AG04449 (cell line): ENCODE data around the gene ICE2.
"Not testable (repeated sequence)": the region's sequence is repeated elsewhere in the genome, so short reads cannot be mapped to it uniquely, and the experiment has no call there.

Source experiments
- CTCF ChIA-PET: fragments of 350-600 bp; formaldehyde crosslinking; extraction: SDS; loops from one replicate; lab custom pipeline; 2021; ENCODE audit warnings: antibody characterized with exemption; lab: Yijun Ruan, JAX
- POLR2A ChIA-PET: fragments of 400-600, 350-600 bp; formaldehyde crosslinking; extraction: SDS; loops from one replicate; lab custom pipeline; 2020; ENCODE audit warnings: antibody characterized with exemption, inconsistent platforms; lab: Yijun Ruan, JAX
- DNase-seq: peaks from one replicate; pipeline ENCODE4 v3.0.0-alpha.2; 2010; ENCODE audit warnings: low read depth, low spot score
- H3K4me3 ChIP-seq: 2 replicates; pipeline ENCODE4 v1.5.1; 2011; ENCODE audit warnings: low read depth, mild to moderate bottlenecking, control low read depth, low read length
- TF ChIP-seq, protein P1 (sequence below): IDR thresholded peaks from one replicate; pipeline ENCODE4 v1.5.1; 2011; ENCODE audit warnings: mild to moderate bottlenecking, moderate library complexity, low read length, control low read depth, inconsistent platforms; ENCODE audit not compliant: insufficient read depth; ENCODE audit errors: missing control alignments

ICE2 gene

DNA sequence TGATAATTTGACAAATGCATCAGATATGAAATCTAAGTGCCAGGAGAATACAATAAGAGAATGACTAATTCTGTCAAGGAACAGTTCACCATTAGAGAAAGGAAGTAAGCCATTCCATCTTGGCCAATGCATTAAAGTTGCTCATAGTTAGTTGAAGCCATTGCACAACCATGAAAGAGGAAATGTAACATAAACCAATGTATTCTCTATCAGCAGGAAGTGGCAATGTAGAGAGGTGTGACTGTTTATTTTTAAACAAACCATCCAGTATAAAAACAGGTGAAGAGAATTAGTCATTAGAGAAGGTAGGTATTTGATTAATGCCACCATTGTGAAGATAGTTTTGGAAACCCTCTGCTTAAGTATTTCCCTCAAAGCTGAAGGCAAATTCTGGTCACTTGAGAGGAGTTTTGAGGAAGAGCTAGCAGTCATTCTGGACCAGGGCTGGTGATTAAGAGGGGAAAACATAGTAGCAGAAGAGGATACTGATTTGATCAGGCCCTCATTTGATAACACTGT is 70.4 kb downstream of the ICE2 start:
- TF ChIP-seq, protein P1, sequence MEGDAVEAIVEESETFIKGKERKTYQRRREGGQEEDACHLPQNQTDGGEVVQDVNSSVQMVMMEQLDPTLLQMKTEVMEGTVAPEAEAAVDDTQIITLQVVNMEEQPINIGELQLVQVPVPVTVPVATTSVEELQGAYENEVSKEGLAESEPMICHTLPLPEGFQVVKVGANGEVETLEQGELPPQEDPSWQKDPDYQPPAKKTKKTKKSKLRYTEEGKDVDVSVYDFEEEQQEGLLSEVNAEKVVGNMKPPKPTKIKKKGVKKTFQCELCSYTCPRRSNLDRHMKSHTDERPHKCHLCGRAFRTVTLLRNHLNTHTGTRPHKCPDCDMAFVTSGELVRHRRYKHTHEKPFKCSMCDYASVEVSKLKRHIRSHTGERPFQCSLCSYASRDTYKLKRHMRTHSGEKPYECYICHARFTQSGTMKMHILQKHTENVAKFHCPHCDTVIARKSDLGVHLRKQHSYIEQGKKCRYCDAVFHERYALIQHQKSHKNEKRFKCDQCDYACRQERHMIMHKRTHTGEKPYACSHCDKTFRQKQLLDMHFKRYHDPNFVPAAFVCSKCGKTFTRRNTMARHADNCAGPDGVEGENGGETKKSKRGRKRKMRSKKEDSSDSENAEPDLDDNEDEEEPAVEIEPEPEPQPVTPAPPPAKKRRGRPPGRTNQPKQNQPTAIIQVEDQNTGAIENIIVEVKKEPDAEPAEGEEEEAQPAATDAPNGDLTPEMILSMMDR = no peak
- no peak overlapping the region for H3K4me3 ChIP-seq
- DNase-seq = no peak
- ChIA-PET POLR2A (interaction anchor here (1.5 kb wide), 1 partner anchor 12 kb away, joined by 4 read pairs; no protein-coding TSS in a partner anchor), CTCF (interaction anchor here (1.2 to 1.6 kb wide), 2 partner anchors 9 to 12 kb away, joined by 3 to 5 read pairs; no protein-coding TSS in a partner anchor)

- no peak for DNase-seq
- no peak overlapping the region for H3K4me3 ChIP-seq
- TF ChIP-seq, protein P1 = no peak
- POLR2A ChIA-PET = interaction anchor here (0.6 to 2.7 kb wide), 5 partner anchors 9 to 37 kb away, joined by 3 to 14 read pairs (median 5); partner anchors contain the start of gene ANXA2
- CTCF ChIA-PET = interaction anchor here (1.2 kb wide), 1 partner anchor 15 kb away, joined by 3 read pairs; no protein-coding TSS in a partner anchor
These were observed 71.5 kb downstream of the ICE2 start for GRCh38 chr15:60407415-60407805.

DNA sequence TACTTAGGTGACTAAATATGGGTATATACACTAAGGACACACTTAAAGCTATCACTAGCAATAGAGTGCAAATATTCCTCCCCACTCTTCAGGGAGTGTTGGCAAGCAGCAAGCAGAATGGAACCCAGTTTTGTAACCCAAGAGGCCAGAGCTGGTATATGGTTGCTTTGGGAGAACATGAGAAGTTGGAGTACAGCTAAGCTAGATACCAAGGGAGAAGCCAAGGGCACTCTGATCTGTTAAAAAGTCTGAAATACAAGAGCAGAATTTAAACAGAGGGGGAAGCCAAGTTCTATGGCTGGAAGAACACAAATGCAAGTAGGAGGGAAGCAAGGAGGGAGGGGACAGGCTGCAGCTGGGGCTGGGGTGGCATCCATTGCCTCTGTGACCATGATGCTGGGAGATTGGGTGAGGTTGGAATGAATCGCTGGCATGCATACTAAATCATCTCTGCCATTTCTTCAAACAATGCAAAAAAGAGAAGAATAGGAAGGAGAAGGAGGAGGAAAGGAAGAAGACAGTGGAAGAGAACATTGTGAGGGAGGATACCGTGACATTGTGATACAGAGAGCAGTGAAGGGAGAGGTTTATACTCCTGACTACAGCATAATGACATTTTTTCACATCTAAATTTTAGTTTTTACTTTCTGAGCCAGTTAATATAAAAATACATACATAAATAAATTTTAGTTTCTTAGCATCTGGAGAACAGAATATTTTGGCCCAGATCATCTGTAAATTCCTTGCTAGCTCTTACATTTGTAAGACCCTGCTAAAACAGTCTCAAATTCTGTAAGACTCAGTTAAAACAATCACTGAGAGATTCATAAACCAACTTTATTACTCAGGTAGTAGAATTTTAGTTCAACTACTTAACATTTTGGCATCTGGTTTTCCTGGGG is 72.2 kb downstream of the ICE2 start:
- TF ChIP-seq, protein P1 = no peak

DNA sequence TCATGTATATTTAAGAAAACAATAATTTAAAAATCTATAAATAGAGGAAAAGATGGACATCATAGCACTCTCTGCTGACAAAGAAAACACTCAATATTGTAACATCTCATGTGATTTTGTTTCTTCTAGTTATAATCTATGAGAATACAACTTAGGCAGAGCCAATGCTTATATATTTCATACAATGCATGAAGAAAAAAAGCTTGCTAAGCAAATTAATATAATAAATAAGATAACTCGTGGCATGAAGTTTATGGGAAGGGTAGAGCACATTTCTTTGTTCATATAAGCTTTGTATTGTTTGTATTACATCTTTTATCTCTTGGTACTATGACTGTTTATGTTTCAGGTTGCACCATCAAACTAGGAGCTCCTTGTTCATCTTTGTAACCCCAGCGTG is 73.5 kb downstream of the ICE2 start:
- POLR2A ChIA-PET = interaction anchor here (2.7 kb wide), 1 partner anchor 12 kb away, joined by 14 read pairs; no protein-coding TSS in a partner anchor
- TF ChIP-seq, protein P1 = no peak
- no peak for DNase-seq
- CTCF ChIA-PET = interaction anchor here (0.9 to 1.3 kb wide), 2 partner anchors 9 to 40 kb away, joined by 3 to 4 read pairs; no protein-coding TSS in a partner anchor
- no peak overlapping the region for H3K4me3 ChIP-seq

More for the DNA sequence above, 72.2 kb downstream of the ICE2 start:
- CTCF ChIA-PET = interaction anchor here (0.8 to 1.3 kb wide), 3 partner anchors 11 to 38 kb away, joined by 3 read pairs; no protein-coding TSS in a partner anchor
- H3K4me3 ChIP-seq = no peak overlapping the region
- POLR2A ChIA-PET = interaction anchor here (0.8 to 2.7 kb wide), 5 partner anchors 9 to 25 kb away, joined by 4 to 14 read pairs (median 5); partner anchors contain the start of gene ANXA2
- DNase-seq = no peak

DNA sequence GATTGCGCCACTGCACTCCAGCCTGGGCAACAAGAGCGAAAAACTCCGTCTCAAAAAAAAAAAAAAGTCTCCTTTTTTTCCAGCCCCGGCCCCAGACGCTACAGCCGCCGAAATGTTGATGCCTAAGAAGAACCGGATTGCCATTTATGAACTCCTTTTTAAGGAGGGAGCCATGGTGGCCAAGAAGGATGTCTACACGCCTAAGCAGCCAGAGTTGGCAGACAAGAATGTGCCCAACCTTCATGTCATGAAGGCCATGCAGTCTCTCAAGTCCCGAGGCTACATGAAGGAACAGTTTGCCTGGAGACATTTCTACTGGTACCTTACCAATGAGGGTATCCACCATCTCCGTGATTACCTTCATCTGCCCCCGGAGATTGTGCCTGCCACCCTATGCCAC is 74.6 kb downstream of the ICE2 start:
- H3K4me3 ChIP-seq = not testable (repeated sequence)

DNA sequence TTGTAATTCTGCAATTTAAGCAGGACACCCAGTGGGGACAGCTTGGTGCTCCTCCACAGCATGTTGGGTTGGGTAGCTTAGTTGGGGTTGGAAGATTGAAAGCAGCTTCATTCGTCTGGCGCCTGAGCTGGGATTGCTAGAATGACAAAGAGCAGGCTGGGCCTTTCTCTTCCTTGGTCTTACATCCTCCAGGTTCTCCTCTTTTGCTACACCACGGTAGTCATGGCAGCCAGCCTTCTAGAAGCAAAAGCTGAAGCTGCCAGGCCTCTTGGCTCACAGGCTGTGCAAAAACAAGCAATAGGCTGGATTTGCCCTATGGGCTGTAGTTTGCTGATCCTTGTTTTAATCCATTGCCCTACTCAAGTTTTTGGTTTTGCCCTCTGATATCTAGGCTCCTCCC is 78.0 kb downstream of the ICE2 start:
- no peak for DNase-seq
- ChIA-PET POLR2A (interaction anchor here (1.2 to 3.8 kb wide), 2 partner anchors 8 to 30 kb away, joined by 3 to 29 read pairs; no protein-coding TSS in a partner anchor), CTCF (interaction anchor here (1.7 kb wide), 1 partner anchor 43 kb away, joined by 4 read pairs; no protein-coding TSS in a partner anchor)
- TF ChIP-seq, protein P1 = no peak
- H3K4me3 ChIP-seq = no peak overlapping the region

More for the DNA sequence above, 74.6 kb downstream of the ICE2 start:
- POLR2A ChIA-PET, DNase-seq: not testable (repeated sequence)
- CTCF ChIA-PET = interaction anchor here (0.7 to 2.4 kb wide), 4 partner anchors 14 to 117 kb away, joined by 3 to 6 read pairs (median 3); no protein-coding TSS in a partner anchor
